Fibroblast of the conjunctiva (primary cell): ENCODE data around the gene MYLK3.

ENCODE experiments used
- DNase-seq: peaks from one replicate; pipeline ENCODE4 v3.0.0-alpha.2; 2010; ENCODE audit warnings: low read depth

The MYLK3 gene

DNA sequence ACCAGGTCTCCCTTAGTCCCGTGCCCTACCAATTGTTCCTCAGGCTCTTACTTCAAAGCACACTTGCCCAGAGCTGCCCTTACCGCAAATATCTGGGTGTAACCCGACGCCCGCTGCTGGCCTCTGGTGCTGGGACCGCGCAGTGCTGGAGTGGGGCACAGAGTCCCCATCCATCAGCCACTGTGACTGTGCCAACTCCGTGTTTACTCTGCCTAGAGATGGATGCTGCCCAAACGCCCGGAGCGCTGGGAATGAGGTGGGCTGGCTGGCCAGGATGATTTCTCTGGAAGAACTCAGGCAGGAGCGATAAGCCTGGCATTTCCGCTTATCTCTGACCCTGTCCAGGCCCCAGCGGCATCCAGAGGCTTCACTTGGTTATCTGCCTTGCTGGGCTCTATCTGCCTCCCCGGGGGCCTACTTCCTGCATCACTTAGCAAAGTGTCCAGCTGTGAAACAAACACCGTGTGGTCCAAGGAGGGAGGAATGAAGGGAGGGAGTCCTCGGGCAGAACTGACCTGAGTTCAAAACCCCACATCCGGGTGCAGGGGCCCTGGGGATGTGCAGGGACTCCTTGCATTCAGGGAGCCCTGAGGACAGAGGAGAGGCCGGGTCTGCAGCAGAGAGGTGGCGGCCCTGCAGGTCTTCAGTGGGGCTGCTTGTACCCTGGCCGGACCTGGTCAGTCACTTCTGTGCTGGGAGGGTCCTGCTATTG, 9.4 kb upstream of the MYLK3 start:
- DNase-seq: no peak

DNA sequence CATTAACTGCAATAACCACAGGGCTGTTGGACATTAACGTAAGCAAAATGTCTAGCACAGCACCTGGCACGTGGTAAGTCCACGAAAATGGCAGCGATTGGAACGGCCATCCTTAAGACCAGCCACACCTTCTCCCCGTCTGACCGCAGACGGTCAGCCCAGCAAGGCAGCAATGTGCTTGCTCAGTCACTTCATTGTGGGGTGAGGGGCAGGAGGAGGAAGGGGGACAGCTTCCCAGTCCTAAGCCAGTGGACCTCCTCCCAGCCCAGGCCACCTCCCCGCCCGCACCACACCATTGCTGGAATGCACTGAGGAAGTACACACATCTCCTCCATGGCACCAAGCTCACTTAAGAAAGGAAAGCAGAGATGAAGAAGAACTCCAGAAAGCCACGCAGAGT, 8.6 kb upstream of the MYLK3 start:
- DNase-seq: no peak

DNA sequence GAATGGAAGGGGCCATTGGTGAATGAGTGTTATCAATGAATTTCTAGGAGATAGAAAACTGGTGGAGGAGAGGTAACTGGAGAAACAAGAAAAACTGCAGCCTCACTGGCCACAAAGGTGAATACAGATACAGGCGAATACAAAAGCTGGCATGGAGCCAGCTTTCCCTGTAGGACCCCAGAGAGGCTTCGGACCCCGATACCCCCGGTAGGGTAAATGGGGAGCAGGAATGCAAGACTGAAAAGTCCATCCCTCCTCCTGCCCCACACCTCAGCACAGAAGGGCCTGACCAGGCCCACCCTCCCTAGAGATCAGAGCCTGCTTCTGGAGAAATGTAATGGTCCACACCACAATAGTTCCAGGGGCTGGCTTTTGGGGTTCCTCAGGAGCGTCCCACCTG, 4.9 kb upstream of the MYLK3 start:
- no peak for DNase-seq

DNA sequence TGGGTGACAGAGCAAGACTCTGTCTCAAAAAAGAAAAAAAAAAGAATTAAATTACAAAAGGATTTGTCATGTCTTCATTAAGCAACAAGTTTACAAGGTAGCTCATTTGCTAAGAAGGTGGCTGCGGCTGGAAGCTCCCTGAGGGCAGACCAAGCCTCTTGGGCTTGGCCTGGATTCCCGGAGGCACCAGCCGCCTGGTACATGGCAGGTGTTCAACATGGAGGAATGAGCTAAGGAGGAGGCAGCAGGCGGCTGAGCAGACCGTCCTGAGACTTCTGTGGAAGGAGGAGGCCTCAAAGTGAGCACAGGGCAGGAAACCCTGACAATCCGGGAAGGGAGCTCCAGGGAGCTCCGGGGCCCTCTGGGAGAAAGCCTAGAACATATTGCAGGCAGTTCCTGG, 3.2 kb upstream of the MYLK3 start:
- no peak for DNase-seq

DNA sequence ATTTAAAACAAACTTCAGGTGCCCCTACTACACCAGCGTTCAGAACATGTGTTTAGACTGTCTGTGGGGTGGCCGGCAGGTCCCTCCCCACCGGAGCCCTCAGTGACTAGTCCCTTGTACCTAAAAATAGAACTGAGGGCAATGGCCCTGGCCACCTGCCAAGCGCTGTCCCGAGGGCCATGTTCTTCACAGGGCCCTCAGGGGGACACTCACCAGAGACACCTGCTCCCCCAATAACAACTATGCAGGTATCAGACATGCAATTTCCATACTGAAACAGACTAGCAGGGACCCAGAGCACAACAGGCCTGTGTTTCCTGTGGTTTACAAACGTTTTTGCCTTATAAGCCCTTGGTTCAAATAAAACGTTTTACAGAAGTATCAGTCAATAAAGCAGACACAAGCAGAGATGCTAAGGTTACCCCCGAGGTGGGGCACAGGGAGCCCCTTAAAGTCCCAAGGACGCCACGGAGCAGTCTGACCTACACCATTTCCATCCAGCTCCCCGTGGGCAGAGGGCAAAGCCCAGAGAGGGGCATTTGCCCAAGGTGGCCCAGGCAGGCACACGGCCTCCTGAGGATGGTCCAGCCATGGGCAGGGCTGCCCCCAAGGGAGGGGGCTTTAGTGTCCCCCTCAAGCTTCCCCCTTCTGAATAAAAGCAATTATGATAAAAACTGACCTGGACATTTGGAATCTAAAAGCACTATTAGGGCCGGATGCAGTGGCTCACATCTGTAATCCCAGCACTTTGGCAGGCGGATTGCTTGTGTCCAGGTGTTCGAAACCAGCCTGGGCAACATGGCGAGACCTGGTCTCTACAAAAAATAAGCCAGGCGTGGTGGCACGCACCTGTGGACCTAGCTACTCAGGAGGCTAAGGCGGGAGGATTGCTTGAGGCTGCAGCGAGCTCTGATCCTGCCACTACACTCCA, 896 bp upstream of the MYLK3 start:
- no peak for DNase-seq

DNA sequence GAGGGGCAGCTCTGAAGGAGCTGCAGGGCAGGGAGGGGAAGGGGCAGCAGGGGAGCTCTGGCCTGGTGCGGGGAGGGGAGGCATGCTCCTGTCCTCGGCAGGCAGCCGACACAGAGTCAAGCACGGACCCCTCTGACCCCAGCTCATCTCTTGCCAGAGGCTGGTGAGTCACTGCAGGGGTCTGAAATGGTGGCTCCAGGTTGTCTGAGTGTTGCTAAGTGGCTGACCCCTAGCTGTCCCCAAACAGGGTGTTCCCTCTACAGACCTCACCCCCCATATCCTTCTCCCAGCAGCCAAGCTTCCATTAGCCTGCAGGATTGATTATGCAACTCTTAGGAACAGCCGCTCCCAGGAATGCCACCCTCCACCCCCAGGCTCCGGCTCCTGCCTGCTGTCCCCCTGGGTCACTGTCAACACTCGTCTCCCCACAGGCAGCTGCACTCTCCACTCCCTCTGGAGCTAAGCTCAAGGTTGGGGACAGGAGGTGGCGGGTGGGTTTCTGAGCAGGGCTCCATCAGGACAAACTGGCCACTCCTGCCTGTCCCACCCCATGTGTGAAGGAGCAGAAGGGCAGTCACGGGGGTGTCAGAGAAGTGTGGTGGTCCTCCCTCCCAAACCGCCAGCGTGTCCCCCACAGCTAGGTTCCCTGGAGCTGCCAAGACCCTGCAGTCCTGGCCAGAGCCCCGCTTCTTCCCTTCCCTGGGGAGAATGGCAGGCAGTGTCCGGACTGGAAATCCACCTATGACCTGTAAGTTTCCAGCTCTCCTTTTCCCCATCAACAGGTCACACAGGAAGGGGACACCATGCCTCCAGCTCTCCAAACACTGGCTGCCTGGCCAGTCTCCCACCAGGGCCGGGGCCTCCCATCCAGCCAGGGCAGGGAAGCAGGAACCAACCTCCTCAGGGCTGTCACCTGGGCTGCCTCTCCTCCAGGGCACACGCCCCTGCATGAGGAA, 1.0 kb downstream of the MYLK3 start:
- no peak for DNase-seq

DNA sequence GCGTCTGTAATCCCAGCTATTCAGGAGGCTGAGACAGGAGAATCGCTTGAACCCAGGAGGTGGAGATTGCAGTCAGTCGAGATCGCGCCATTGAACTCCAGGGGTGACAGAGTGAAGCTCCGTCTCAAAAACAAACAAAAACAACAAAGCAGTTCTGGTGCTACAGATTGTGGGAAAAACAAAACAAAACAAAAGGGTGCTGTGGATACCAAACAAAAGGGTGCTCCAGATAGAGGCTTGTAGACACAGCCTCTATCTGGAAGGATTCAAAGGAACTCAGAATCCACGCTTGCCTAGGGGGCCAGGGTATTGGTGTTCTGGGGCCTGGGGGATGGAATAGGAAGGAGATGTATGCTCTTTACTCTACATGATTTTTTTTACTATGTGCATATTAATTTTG, 2.5 kb downstream of the MYLK3 start:
- no peak for DNase-seq

DNA sequence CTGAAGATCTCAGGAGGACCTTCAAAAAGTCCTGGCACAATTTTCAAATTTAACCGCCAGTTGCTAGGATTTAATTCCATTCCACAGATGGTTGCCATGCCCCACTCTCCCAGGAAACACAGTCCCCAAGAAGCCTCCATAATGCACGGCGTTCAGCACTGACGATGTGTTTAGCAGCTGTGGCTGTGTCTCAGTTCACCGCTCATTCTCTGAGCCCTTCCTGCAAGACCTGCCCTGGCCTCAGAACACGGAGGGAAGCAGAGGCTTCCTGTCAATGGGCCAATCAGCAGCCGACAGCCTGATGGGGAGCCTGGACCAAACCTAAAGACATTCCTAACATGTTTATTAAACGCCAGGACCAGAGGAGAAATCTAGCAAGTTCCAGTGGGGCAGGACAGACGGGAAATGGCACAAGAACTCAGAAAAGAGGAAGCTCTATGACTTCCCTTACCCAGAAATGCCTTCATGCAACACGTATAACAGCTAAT, 4.9 kb downstream of the MYLK3 start:
- no peak for DNase-seq

DNA sequence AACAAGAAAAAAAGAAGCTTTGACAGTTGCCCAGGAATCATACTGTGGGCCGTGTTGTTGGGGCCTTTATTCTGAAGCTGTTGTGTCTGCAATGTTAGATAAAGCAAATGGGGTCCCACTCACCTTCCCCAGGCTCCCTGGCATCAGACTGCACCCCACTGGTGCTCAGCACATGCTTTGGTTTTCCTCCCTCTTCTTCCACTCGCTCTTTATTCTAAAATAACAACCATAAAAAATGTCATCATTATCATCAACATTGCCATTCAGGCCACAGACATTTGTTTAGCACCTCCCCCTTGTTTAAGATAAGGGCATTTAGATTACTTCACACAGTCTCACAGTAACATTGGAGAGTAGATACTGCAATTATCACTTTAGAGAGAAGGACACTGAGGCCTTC, 8.2 kb downstream of the MYLK3 start:
- no peak for DNase-seq

DNA sequence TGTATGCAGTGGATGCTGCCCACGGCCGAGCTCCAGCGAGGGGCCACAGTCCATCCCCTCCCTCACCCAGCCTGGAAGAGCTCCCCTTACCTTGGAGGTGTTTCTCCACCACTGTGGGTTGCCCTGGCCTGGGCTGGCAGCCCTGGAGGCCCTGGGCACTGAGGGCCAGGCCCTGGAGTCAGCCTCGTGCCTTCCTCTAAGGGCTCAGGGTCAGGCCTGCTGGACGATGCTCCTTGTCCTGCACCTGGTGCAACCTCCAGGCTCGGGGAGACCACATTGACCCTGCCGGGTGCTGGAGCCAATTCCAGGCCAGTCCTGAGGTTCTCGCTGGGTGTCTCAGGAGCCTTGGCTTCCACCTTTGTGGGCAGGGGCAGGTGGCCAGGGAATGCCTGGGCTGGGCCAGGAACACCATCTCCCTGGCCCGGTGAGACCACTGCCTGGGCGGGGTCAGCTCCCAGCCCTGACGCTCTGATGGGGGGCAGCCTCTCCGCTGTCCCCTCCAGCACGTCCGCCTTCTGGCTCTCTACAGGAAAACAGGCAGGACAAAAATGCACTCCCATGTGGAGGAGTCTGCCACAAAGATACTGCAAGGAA, 10.4 kb downstream of the MYLK3 start:
- no peak for DNase-seq

DNA sequence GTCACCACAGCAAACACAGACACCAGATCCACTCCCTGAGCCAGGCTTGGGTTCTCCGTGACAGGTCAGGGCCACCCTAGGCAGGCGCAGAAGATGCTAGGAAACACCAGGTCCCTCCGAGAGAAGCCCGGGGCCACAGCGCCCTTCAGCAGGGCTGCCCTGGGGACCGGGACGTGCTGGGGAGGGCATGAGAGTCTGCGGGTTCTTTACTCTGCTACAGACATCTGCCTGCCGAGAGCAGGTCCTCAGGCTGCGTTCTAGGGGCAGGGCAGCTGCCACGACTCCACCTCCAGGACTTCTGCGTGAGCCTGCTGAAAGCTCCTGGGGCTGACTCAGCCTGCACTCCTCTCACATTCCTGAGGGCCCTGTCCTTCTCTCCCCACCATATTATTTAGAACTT, 11.4 kb downstream of the MYLK3 start:
- no peak for DNase-seq

DNA sequence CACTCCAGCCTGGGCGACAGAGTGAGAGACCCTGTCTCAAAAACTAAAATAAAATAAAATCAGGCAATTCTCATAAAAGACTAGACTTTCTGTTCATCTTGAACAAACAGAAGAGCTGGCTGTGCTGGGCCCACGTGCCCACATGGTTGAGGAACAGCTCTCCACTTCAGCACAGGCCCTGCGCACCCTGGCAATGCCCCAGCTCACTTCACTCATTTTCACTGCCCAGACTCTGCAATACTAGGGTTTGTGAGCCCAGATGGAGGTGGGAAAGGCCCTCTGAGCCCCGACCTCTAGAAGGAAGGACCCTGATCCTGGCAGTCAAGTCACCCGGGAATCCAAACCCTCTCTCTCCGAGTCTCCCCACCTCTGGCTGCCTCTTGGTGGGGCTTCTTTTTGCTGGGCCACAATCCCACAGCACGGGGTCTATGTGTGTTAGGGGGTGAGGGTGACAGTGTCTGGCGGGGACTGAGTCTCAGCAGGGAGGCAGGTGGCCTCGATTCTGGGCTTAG, 14.8 kb downstream of the MYLK3 start:
- no peak for DNase-seq

DNA sequence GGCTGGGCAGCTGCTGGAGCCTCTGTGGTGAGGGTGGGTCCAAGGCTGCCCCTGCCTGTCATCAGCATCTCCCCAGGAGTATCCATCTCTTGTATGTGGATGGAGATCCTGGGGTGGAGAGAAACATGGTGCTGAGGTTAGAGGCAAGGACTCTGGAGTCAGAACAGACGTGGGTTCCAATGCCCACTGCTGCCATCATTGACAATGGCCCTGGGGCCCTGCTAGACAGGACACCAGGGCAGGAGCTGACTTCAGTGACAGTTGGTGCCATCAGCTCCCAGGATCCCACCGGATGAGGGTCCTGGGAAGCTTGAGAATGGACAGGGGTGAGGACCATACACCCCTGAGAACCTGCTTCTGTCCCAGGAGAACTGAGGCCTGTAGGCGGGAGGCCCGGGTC, 15.6 kb downstream of the MYLK3 start:
- DNase-seq: no peak

DNA sequence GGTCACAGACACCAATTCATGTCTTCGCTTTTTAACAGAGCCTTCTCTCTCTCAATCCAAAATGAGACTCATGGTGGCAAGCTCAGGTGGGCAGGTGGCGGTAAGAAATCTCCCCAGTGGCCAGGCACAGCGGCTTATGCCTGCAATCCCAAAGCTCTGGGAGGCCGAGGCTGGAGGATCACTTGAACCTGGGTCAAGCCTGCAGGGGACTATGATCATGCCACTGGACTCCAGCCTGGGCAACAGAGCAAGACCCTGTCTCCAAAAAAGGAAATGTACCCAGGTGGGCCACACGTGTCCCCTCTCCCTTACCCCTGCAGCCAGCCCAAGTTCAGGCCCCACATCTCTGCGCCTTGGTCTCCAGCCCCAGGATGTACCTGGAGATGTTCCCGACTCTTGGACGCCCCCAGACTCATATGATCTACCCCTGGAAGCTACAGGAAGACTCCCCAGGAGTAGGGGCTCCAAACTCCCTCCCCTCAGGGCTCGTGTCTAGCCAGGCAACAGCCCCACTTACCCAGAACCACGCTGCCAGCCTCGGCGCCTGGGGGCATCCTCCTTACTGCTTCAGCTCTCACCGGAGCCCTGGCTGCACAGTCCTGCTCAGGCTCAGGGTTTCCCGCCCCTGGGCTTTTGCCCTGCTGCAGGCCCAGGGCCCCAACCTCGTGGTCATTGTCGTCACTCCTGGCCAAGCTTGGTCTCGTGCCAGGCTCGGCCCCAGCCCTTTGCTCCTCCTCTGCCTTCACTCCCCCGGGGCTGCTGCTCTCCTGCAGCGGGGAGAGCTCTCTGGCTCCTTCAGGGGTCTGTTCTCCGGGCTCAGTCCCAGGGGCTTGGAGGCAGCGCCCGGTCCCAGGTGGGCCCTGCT, 16.2 kb downstream of the MYLK3 start:
- no peak for DNase-seq

DNA sequence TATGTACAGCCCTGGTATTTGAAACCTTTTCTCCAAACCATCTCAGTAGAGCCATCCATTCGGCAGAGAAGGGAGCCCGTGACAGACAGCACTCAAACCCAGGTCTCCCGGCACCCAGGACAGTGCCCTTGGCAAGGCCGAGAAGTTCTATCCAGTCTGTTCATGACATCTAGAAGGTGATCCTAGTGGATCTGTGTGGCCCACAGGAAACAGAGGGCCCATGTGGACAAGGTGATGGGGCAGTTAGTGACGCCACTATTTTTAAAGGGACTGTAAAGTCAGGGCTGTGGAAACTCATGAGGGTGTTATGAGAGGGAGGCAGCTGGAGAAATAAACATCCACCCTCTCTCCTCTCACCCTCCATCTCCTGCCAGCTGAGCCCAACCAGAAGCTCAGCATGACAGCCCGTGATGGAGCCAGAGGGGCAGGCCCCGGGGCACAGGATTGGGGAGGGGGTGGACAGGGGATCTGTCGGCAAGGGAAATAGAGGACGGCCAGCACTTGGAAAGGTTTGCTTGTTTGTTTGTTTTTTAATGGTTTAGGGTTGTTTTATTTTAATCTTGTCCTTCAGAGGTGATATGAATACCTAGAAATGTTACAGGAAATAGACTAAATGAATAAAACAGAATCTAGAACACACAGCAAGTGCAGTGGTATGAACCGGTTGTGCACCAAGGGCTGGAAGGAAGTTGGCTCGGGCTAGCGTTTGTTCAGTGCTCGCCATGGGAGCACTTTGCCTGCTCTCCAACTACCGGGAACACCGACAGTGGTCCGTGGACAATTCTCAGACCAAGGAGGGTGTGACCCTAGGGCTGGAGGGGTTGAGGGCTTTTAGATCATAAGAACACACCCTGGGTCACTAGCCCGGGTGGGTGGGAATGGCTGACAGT, 17.1 kb downstream of the MYLK3 start:
- no peak for DNase-seq

DNA sequence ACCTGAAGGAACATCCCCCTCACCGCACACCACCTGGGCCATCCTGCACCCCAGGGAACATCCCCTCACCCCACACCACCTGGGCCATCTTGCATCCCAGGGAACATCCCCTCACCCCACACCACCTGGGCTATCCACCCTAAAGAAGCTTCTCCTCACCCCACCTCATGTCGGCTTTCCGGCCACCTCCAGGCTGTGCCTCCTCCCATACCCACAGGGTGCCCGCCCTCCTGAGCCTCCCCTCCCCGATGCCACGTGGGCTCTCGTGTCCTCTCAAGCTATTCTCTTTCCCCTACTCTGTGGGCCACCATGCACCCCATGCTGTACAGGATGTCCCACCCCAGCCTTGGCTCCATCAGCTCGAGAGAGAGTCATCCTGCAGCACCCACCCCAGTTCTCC, 18.0 kb downstream of the MYLK3 start:
- no peak for DNase-seq

DNA sequence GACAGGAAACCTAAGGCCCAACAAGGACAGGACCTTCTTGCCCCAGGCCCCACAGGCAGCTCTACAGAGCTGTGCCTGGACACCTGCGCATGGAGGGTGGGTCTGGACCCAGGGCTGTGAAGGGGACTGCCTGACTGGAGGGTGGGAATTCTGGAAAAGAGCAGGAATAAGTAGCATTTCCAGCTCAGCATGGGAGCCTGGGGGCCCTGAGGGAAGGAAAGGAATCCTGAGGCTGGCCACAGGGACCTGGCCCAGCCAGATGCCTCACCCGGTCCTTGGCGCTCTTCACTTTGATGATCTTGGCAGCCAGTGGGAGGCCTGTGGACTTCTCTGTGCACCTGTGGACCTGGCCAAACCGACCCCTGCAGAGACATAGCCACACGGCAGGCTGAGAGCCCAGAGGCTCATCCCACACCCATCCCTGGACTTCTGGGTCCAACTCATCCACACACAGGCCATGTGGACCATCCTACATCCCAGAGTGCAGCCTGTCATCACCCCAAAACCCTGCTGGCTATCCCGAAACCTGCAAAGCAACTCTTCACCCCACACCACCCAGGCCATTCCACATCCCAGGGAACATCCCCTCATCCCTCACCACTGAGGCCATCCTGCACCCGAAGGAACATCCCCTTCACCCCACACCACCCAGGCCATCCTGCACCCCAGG, 18.7 kb downstream of the MYLK3 start:
- DNase-seq: no peak

DNA sequence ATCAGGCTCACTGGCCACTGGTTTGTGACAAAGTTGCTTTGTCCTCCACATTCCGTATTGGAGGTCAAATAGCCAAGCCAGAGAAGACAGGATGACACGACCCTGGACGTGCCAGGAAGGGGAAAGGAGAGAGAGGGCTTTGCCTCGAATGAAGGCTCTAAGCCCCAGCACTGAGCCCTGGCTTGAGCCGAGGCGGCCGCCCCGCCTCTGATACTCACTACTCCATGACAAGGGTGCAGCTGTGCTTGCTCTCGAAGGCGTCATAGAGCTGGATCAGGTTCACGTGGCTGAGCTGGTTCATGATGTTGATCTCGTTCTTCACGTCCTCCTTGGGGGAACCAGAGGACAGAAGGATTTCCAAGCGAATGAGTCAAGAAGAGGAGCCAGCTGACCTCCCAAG, 19.3 kb downstream of the MYLK3 start:
- DNase-seq: no peak

DNA sequence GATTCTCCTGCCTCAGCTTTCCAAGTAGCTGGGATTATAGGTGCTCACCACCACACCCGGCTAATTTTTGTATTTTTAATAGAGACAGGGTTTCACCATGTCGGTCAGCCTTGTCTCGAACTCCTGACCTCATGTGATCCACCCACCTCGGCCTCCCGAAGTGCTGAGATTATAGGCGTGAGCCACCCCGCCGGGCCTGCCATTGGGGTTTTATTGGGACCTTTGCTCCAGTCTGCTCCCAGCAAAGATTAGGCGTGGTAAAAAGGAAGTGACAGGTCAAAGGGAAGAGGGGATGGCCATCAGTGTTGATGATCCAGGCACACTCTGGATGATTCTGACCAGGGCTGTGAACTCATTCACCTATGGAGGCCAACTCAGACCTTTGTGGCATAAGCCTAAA, 20.5 kb downstream of the MYLK3 start:
- no peak for DNase-seq
